A673 (cell line): Measurements from ENCODE around the gene ENOX1.

Experiments used
- EZH2 ChIP-seq: fragments of 200-600 bp; sonication (generic); IDR thresholded peaks from 2 replicates; pipeline ENCODE4 v1.6.1; 2017; ENCODE audit warnings: borderline replicate concordance, low read depth, mild to moderate bottlenecking, mixed read lengths, antibody characterized with exemption, low read length; ENCODE audit not compliant: poor library complexity, severe bottlenecking
- TF ChIP-seq, protein P1 (sequence below): fragments of 300-800, 200-600 bp; sonication (generic); conservative IDR thresholded peaks from 2 replicates; pipeline ENCODE4 v1.5.1; 2017; ENCODE audit warnings: low read depth, mild to moderate bottlenecking, antibody characterized with exemption, low read length, moderate library complexity, mixed read lengths

DNA sequence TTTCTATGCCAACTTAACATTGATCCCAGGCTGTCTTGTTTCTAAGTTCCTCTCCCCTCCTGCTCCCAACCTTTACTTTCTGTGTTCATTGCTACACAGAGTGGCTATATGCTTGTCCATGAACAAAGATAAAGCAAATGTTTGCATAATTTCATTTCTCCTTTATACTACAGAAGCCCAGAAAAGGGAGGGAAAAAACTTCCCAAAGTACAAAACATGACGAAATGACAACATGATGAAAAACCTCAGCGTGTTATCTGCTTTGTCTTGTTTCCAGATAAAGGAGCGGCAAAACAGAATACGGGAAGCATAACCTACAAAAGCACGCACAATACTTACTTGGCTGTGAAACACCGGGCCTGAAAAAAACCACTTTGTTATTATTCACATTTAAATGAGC lies 426.6 kb downstream of the ENOX1 start:
- TF ChIP-seq, protein P1, sequence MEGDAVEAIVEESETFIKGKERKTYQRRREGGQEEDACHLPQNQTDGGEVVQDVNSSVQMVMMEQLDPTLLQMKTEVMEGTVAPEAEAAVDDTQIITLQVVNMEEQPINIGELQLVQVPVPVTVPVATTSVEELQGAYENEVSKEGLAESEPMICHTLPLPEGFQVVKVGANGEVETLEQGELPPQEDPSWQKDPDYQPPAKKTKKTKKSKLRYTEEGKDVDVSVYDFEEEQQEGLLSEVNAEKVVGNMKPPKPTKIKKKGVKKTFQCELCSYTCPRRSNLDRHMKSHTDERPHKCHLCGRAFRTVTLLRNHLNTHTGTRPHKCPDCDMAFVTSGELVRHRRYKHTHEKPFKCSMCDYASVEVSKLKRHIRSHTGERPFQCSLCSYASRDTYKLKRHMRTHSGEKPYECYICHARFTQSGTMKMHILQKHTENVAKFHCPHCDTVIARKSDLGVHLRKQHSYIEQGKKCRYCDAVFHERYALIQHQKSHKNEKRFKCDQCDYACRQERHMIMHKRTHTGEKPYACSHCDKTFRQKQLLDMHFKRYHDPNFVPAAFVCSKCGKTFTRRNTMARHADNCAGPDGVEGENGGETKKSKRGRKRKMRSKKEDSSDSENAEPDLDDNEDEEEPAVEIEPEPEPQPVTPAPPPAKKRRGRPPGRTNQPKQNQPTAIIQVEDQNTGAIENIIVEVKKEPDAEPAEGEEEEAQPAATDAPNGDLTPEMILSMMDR, result no peak
- no peak for TF ChIP-seq EZH2
